K562 (cell line): Measurements from ENCODE around the gene RALY. TPM values are rescaled to one million over a fixed set of nuclear protein-coding genes. Genes with fewer than 3 reads are reported as not detected.

Experiments
- HEY1 ChIP-seq: fragments of 250-450 bp; sonication (Bioruptor Pico); IDR thresholded peaks from 2 replicates; pipeline ENCODE4 v1.5.0; 2020; ENCODE audit warnings: mild to moderate bottlenecking, moderate library complexity, borderline replicate concordance
- HMG20B ChIP-seq: fragments of 250-450 bp; sonication (Bioruptor Pico); IDR thresholded peaks from 2 replicates; pipeline ENCODE4 v1.5.0; 2021; ENCODE audit warnings: mild to moderate bottlenecking
- HMGN3 ChIP-seq: IDR thresholded peaks from 2 replicates; pipeline ENCODE4 v1.6.1; 2011; ENCODE audit warnings: borderline replicate concordance, low read depth, mild to moderate bottlenecking, mixed read lengths, low read length; ENCODE audit not compliant: insufficient read length; ENCODE audit errors: extremely low read depth
- JUND ChIP-seq, 2 experiments: IDR thresholded peaks; 2 replicates in 1 of 2; 3 replicates in 1 of 2; pipeline ENCODE4 v1.6.1; 2011; ENCODE audit warnings: borderline replicate concordance in 2 of 2, low read depth in 2 of 2, low read length in 2 of 2, improper control_type of control experiment in 1 of 2, missing biosample characterization in 1 of 2, missing genetic modification characterization in 1 of 2, missing genetic modification reagents in 1 of 2
- KLF6 ChIP-seq: fragments of 250-450 bp; sonication (Bioruptor Pico); IDR thresholded peaks from 2 replicates; pipeline ENCODE4 v1.4.0; 2020; ENCODE audit warnings: mild to moderate bottlenecking, moderate library complexity, borderline replicate concordance
- MCM3 ChIP-seq: fragments of 450-650 bp; IDR thresholded peaks from 2 replicates; pipeline ENCODE4 v1.6.1; 2016
- MXI1 ChIP-seq: IDR thresholded peaks from 2 replicates; pipeline ENCODE4 v1.6.1; 2011; ENCODE audit warnings: low read depth, mild to moderate bottlenecking, improper control_type of control experiment, low read length
- SAFB2 ChIP-seq: fragments of 200-400 bp; formaldehyde crosslinking; IDR thresholded peaks from 2 replicates; pipeline ENCODE4 v1.6.1; 2018; ENCODE audit warnings: borderline replicate concordance, low read length, low read depth, moderate library complexity; ENCODE audit not compliant: severe bottlenecking
- SETDB1 ChIP-seq: IDR thresholded peaks from one replicate; pipeline ENCODE4 v1.6.1; 2012; ENCODE audit warnings: low read length, control low read depth, inconsistent platforms
- TAF1 ChIP-seq: IDR thresholded peaks from 2 replicates; pipeline ENCODE4 v1.6.1; 2011; ENCODE audit warnings: mild to moderate bottlenecking, low read length, moderate library complexity; ENCODE audit not compliant: insufficient read depth, control insufficient read depth, severe bottlenecking; ENCODE audit errors: extremely low read depth
- TEAD4 ChIP-seq, 2 experiments: sonication (generic) in 1 of 2; formaldehyde crosslinking in 1 of 2; IDR thresholded peaks; 2 replicates each; pipeline versions ENCODE4 v1.6.1 to v1.8.0; 2012 to 2022; ENCODE audit warnings: borderline replicate concordance in 1 of 2, inconsistent platforms in 1 of 2, low read length in 1 of 2, mild to moderate bottlenecking in 1 of 2, missing genetic modification reagents in 1 of 2
- TOE1 ChIP-seq, 2 experiments: fragments of 450-650 bp in 1 of 2; sonication (generic) in 1 of 2; formaldehyde crosslinking in 1 of 2; IDR thresholded peaks; 2 replicates each; pipeline versions ENCODE4 v1.7.1 to v1.8.0; 2016 to 2022; ENCODE audit warnings: borderline replicate concordance in 2 of 2, mild to moderate bottlenecking in 2 of 2, antibody characterized with exemption in 1 of 2, inconsistent platforms in 1 of 2, low read depth in 1 of 2, missing genetic modification reagents in 1 of 2, moderate library complexity in 1 of 2
- ZNF175 ChIP-seq: fragments of 200-800 bp; sonication (Bioruptor generic); IDR thresholded peaks from 2 replicates; pipeline ENCODE4 v1.6.1; 2016; ENCODE audit warnings: low read depth, mild to moderate bottlenecking, missing genetic modification characterization, missing compliant biosample characterization
- ZNF407 ChIP-seq: fragments of 450-650 bp; IDR thresholded peaks from 2 replicates; pipeline ENCODE4 v1.6.1; 2016; ENCODE audit warnings: low read depth
- ZNF408 ChIP-seq: fragments of 250-450 bp; sonication (Bioruptor Pico); IDR thresholded peaks from 2 replicates; pipeline ENCODE4 v1.4.0; 2020; ENCODE audit warnings: low read depth, mild to moderate bottlenecking, moderate library complexity
- polyA plus RNA-seq, 8 experiments: library from polyadenylated mRNA; depleted of rRNA in 4 of 8; stranded (reverse) in 5 of 8; unstranded in 3 of 8; fragments of >200 nt; fragmentation: Nextera tagmentation in 2 of 8; fragmentation: Illumina TruSeq in 1 of 8; extraction: Ambion mirVana in 2 of 8; extraction: Trizol in 1 of 8; gene quantifications; 2 replicates each; pipeline versions ENCODE4 v1.2.1 to v1.2.3, GENCODE V29; 2011 to 2014; ENCODE audit warnings: inconsistent platforms in 1 of 8, missing spikeins in 1 of 8
- total RNA-seq, 7 experiments: library from RNA; depleted of rRNA in 6 of 7; stranded (reverse); fragments of >200 nt in 6 of 7; fragmentation: Illumina TruSeq in 2 of 7; extraction: Trizol in 2 of 7; gene quantifications; 2 replicates each; pipeline versions ENCODE4 v1.2.1 to v1.2.3, GENCODE V29; 2011 to 2021; ENCODE audit warnings: low replicate concordance in 1 of 7

The RALY gene
- total and polyA plus RNA-seq, 9 of the 15 experiments (the other 6 are each of a cell fraction or from before 2014, with no cell fraction given): 0.80 to 207 (median 128) TPM

- peak; percentile 89 for TF ChIP-seq ZNF407
- no peak for TF ChIP-seq HMG20B (CRISPR knock-in tag)
- no peak for TF ChIP-seq TOE1 (IDR thresholded peaks at IDR 0.05; ENCODE audit: borderline replicate concordance)
- TF ChIP-seq TOE1 (CRISPR knock-in tag; IDR thresholded peaks at IDR 0.05; ENCODE audit: borderline replicate concordance, low read depth): no peak
- no peak for TF ChIP-seq HEY1 (CRISPR knock-in tag)
- no peak for TF ChIP-seq ZNF408 (CRISPR knock-in tag)
- TF ChIP-seq TEAD4 (IDR thresholded peaks at IDR 0.05; ENCODE audit: low read length): no peak
- TF ChIP-seq TEAD4 (CRISPR knock-in tag; IDR thresholded peaks at IDR 0.05; ENCODE audit: borderline replicate concordance): no peak
- TF ChIP-seq SETDB1: no peak
- peak; percentile 85 for TF ChIP-seq HMGN3
- peak; percentile 80 for TF ChIP-seq ZNF175 (CRISPR knock-in tag)
- TF ChIP-seq JUND (IDR thresholded peaks at IDR 0.05; ENCODE audit: borderline replicate concordance, low read depth, low read length): no peak; the same call in 1 of the 2 replicates
- peak; percentile 50; the same call in 1 of the 3 replicates for TF ChIP-seq JUND (tag; IDR thresholded peaks at IDR 0.05; ENCODE audit: borderline replicate concordance, low read depth, low read length)
- no peak for TF ChIP-seq KLF6 (CRISPR knock-in tag)
- peak; percentile 82 for TF ChIP-seq TAF1
- TF ChIP-seq SAFB2: no peak
- TF ChIP-seq MXI1: peak; percentile 83
- no peak for TF ChIP-seq MCM3
These were observed 118.2 kb downstream of the RALY start, which contains the start of gene EIF2S2 (continued) for GRCh38 chr20:34111702-34112599.
